Upper lobe of left lung (tissue), 4 donors: ENCODE results near the gene SOSTDC1.

Source experiments
- EP300 ChIP-seq, 4 donors: sonication (generic); formaldehyde crosslinking; IDR thresholded peaks; one replicate each; pipeline ENCODE4 v1.5.1; 2017; ENCODE audit warnings: antibody characterized with exemption in 4 of 4, control low read depth in 2 of 4
- POLR2A ChIP-seq, 4 donors: fragments of 450-650 bp; IDR thresholded peaks; one replicate each; pipeline ENCODE4 v1.5.1; 2016 to 2017; ENCODE audit warnings: antibody characterized with exemption in 4 of 4, mild to moderate bottlenecking in 2 of 4
- POLR2AphosphoS5 ChIP-seq, 2 donors: sonication (generic); formaldehyde crosslinking; IDR thresholded peaks; one replicate each; pipeline ENCODE4 v1.5.1; 2017; ENCODE audit warnings: antibody characterized with exemption in 2 of 2
- TF ChIP-seq, protein P1 (sequence below), 6 experiments: fragments of 450-650 bp in 4 of 6; fragments of 200-600 bp in 2 of 6; sonication (generic) in 2 of 6; IDR thresholded peaks; one replicate each; pipeline ENCODE4 v1.5.1; 2016 to 2019; ENCODE audit warnings: antibody characterized with exemption in 6 of 6

DNA sequence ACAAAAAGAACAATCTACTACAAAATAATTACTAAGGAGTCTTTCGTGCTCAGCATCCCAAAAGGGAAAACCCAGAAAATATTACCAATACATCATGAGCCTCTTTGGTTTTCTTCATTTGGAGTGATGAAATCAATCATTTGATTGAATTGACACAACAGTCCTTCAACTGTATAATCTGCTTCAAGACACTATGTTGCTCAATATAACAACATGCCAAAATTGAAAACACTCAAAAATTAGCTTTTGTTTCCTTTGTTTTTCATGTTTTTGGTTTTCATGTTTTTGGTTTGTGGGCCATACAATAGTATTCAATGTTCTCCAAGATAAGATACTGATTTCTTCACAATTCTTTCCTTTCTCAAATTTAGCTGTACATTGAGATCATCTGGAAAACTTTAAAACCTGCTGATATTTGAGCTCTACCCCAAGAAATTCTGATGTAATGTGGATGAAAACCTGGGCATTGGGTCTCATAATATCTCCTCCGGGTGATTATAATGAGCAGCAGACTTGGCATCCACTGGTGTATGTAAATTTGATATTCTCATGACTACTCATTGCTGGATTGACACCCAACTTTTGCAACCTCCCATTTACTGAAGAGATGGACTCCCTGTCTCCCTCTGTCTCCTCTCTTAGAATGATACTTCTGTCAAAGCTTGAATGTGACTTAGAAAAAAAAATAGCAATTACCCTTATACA, 4.6 kb downstream of the SOSTDC1 start:
- TF ChIP-seq, protein P1, sequence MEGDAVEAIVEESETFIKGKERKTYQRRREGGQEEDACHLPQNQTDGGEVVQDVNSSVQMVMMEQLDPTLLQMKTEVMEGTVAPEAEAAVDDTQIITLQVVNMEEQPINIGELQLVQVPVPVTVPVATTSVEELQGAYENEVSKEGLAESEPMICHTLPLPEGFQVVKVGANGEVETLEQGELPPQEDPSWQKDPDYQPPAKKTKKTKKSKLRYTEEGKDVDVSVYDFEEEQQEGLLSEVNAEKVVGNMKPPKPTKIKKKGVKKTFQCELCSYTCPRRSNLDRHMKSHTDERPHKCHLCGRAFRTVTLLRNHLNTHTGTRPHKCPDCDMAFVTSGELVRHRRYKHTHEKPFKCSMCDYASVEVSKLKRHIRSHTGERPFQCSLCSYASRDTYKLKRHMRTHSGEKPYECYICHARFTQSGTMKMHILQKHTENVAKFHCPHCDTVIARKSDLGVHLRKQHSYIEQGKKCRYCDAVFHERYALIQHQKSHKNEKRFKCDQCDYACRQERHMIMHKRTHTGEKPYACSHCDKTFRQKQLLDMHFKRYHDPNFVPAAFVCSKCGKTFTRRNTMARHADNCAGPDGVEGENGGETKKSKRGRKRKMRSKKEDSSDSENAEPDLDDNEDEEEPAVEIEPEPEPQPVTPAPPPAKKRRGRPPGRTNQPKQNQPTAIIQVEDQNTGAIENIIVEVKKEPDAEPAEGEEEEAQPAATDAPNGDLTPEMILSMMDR (IDR thresholded peaks at IDR 0.05), result no peak
- TF ChIP-seq POLR2A (IDR thresholded peaks at IDR 0.05), result no peak
- no peak for TF ChIP-seq POLR2AphosphoS5 (IDR thresholded peaks at IDR 0.05)
- no peak for TF ChIP-seq EP300 (IDR thresholded peaks at IDR 0.05)
